Muscle of leg (tissue), 11 donors: ENCODE data around the gene BGN. TPM values are rescaled to one million over a fixed set of nuclear protein-coding genes. Genes with fewer than 3 reads are reported as not detected.

Experiments used
- DNase-seq: peaks from one replicate; pipeline ENCODE4 v3.0.0; 2013
- H3K27ac ChIP-seq: one replicate; pipeline ENCODE4 v1.5.1; 2013; ENCODE audit warnings: mild to moderate bottlenecking, low read length, control low read depth
- H3K27me3 ChIP-seq: one replicate; pipeline ENCODE4 v1.6.1; 2013; ENCODE audit warnings: low read length; ENCODE audit not compliant: control insufficient read depth, insufficient read depth
- H3K36me3 ChIP-seq: one replicate; pipeline ENCODE4 v1.6.1; 2013; ENCODE audit warnings: low read length; ENCODE audit not compliant: control insufficient read depth, insufficient read depth
- H3K4me1 ChIP-seq: one replicate; pipeline ENCODE4 v1.6.1; 2013; ENCODE audit warnings: low read length; ENCODE audit not compliant: control insufficient read depth, insufficient read depth
- H3K4me3 ChIP-seq: one replicate; pipeline ENCODE4 v1.5.1; 2013; ENCODE audit warnings: low read length, control low read depth
- H3K9me3 ChIP-seq: replicated peaks from 2 replicates; pipeline ENCODE4 v1.6.1; 2013; ENCODE audit warnings: low read depth, low read length; ENCODE audit not compliant: control insufficient read depth
- WGBS: methylation state at CpG from one replicate; pipeline ENCODE4 v1.1.5; 2013; ENCODE audit warnings: missing lambda C conversion rate; ENCODE audit not compliant: insufficient coverage; 5-methylcytosine and 5-hydroxymethylcytosine counted together
- polyA plus RNA-seq, 8 donors: library from polyadenylated mRNA; unstranded; fragments of 120-200 nt; gene quantifications; one replicate each; pipeline versions ENCODE4 v1.2.1 to v1.2.3, GENCODE V29; 2013; ENCODE audit warnings: inconsistent platforms in 1 of 8, low replicate concordance in 1 of 8; ENCODE audit not compliant: insufficient read length in 8 of 8, insufficient read depth in 1 of 8
- total RNA-seq: library from RNA; stranded (reverse); fragments of 120-200 nt; gene quantifications from one replicate; pipeline ENCODE4 v1.2.4, GENCODE V29; 2013

BGN gene
- total and polyA plus RNA-seq, 9 donors, result 39.7 to 238 (median 152) TPM

- H3K4me3 ChIP-seq, result no peak overlapping the region
- peak; percentile 80 for DNase-seq
- H3K27me3 ChIP-seq, result no peaks in the 10 kb centered on the region
- no peaks in the 10 kb centered on the region for H3K36me3 ChIP-seq
- H3K9me3 ChIP-seq, result no peaks in the 10 kb centered on the region
- peaks cover 43% of the 10 kb centered on the region for H3K4me1 ChIP-seq
- H3K27ac ChIP-seq, result peak overlapping the region; percentile 89
- 64% methylated on average over 9 of the region's 9 CpGs for WGBS
These were observed 16.9 kb upstream of the BGN start for GRCh38 chrX:153477901-153478300.

GRCh38 chrX:153478746-153479145, 16.0 kb upstream of the BGN start:
- no peaks in the 10 kb centered on the region for H3K36me3 ChIP-seq
- WGBS, result 76% methylated on average over 12 of the region's 16 CpGs
- no peak for DNase-seq
- H3K27me3 ChIP-seq, result no peaks in the 10 kb centered on the region
- no peaks in the 10 kb centered on the region for H3K9me3 ChIP-seq
- no peak overlapping the region for H3K4me3 ChIP-seq
- H3K4me1 ChIP-seq, result peaks cover 43% of the 10 kb centered on the region
- H3K27ac ChIP-seq, result no peak overlapping the region

- H3K4me1 ChIP-seq, result peaks cover 46% of the 10 kb centered on the region
- no peaks in the 10 kb centered on the region for H3K9me3 ChIP-seq
- no peaks in the 10 kb centered on the region for H3K36me3 ChIP-seq
- 91% methylated on average over 7 of the region's 13 CpGs for WGBS
- H3K27me3 ChIP-seq, result no peaks in the 10 kb centered on the region
- no peak overlapping the region for H3K27ac ChIP-seq
- DNase-seq, result no peak
- no peak overlapping the region for H3K4me3 ChIP-seq
These were observed 13.7 kb upstream of the BGN start for GRCh38 chrX:153481043-153481442.

- H3K4me1 ChIP-seq, result peaks cover 43% of the 10 kb centered on the region
- H3K9me3 ChIP-seq, result no peaks in the 10 kb centered on the region
- H3K27me3 ChIP-seq, result peaks cover 2% of the 10 kb centered on the region
- no peaks in the 10 kb centered on the region for H3K36me3 ChIP-seq
- no peak overlapping the region for H3K4me3 ChIP-seq
- H3K27ac ChIP-seq, result no peak overlapping the region
- DNase-seq, result no peak
- WGBS, result 79% methylated on average over 17 of the region's 23 CpGs
These were observed 12.3 kb upstream of the BGN start for GRCh38 chrX:153482376-153483015.

GRCh38 chrX:153485396-153486080, 9.2 kb upstream of the BGN start:
- Histone ChIP-seq H3K4me3 (no peak overlapping the region), H3K27me3 (peaks cover 2% of the 10 kb centered on the region), H3K27ac (peak overlapping the region; percentile 7), H3K4me1 (peaks cover 64% of the 10 kb centered on the region), H3K9me3 (no peaks in the 10 kb centered on the region), H3K36me3 (no peaks in the 10 kb centered on the region)
- no peak for DNase-seq
- WGBS, result 68% methylated on average over 29 of the region's 30 CpGs

- H3K36me3 ChIP-seq, result no peaks in the 10 kb centered on the region
- WGBS, result 78% methylated on average over 8 of the region's 10 CpGs
- no peak for DNase-seq
- H3K4me1 ChIP-seq, result peaks cover 70% of the 10 kb centered on the region
- H3K9me3 ChIP-seq, result no peaks in the 10 kb centered on the region
- H3K27ac ChIP-seq, result no peak overlapping the region
- no peak overlapping the region for H3K4me3 ChIP-seq
- peaks cover 2% of the 10 kb centered on the region for H3K27me3 ChIP-seq
These were observed 8.6 kb upstream of the BGN start for GRCh38 chrX:153486171-153486570.

- no peaks in the 10 kb centered on the region for H3K9me3 ChIP-seq
- no peaks in the 10 kb centered on the region for H3K36me3 ChIP-seq
- peaks cover 85% of the 10 kb centered on the region for H3K4me1 ChIP-seq
- H3K27ac ChIP-seq, result peak overlapping the region; percentile 35
- no peak for DNase-seq
- 66% methylated on average over 11 of the region's 11 CpGs for WGBS
- peaks cover 2% of the 10 kb centered on the region for H3K27me3 ChIP-seq
- H3K4me3 ChIP-seq, result no peak overlapping the region
These were observed 7.1 kb upstream of the BGN start for GRCh38 chrX:153487590-153488071.

GRCh38 chrX:153488231-153488914, 6.4 kb upstream of the BGN start:
- H3K4me3 ChIP-seq, result no peak overlapping the region
- DNase-seq, result no peak
- no peaks in the 10 kb centered on the region for H3K36me3 ChIP-seq
- peaks cover 2% of the 10 kb centered on the region for H3K27me3 ChIP-seq
- no peaks in the 10 kb centered on the region for H3K9me3 ChIP-seq
- H3K4me1 ChIP-seq, result peaks cover 91% of the 10 kb centered on the region
- H3K27ac ChIP-seq, result peak overlapping the region; percentile 35
- WGBS, result 36% methylated on average over 5 of the region's 27 CpGs

- no peak for DNase-seq
These were observed 4.4 kb upstream of the BGN start for GRCh38 chrX:153490217-153490930.

More at GRCh38 chrX:153490217-153490930, 4.4 kb upstream of the BGN start:
- no peaks in the 10 kb centered on the region for H3K9me3 ChIP-seq
- peaks cover 90% of the 10 kb centered on the region for H3K4me1 ChIP-seq
- H3K27me3 ChIP-seq, result peaks cover 4% of the 10 kb centered on the region
- H3K4me3 ChIP-seq, result no peak overlapping the region
- 88% methylated on average over 10 of the region's 20 CpGs for WGBS
- no peaks in the 10 kb centered on the region for H3K36me3 ChIP-seq
- peak overlapping the region; percentile 7 for H3K27ac ChIP-seq
